GM18517 (cell line): ENCODE data around the gene PLEKHA8.

ENCODE experiments used
- ATAC-seq: cut with Tn5 transposase; IDR thresholded peaks from one replicate; pipeline ENCODE4 v1.9.1; 2021; ENCODE audit warnings: mild to moderate bottlenecking, moderate library complexity; ENCODE audit not compliant: unreplicated experiment

The PLEKHA8 gene

GRCh38 chr7:30164567-30164966 is 136.4 kb downstream of the PLEKHA8 start:
- no peak for ATAC-seq

GRCh38 chr7:30165590-30165989 is 137.4 kb downstream of the PLEKHA8 start:
- no peak for ATAC-seq

- ATAC-seq = no peak
Observed at GRCh38 chr7:30166155-30166840, 138.1 kb downstream of the PLEKHA8 start.

GRCh38 chr7:30166841-30167235 is 138.6 kb downstream of the PLEKHA8 start:
- no peak for ATAC-seq

GRCh38 chr7:30167901-30168300 is 139.7 kb downstream of the PLEKHA8 start:
- no peak for ATAC-seq

GRCh38 chr7:30168835-30169573 is 140.8 kb downstream of the PLEKHA8 start:
- no peak for ATAC-seq

- ATAC-seq = no peak
Observed at GRCh38 chr7:30169579-30169978, 141.4 kb downstream of the PLEKHA8 start.

- no peak for ATAC-seq
Observed at GRCh38 chr7:30170476-30171205, 142.4 kb downstream of the PLEKHA8 start.

GRCh38 chr7:30171766-30172447 is 143.7 kb downstream of the PLEKHA8 start:
- ATAC-seq = no peak

GRCh38 chr7:30172451-30172850 is 144.2 kb downstream of the PLEKHA8 start:
- no peak for ATAC-seq

GRCh38 chr7:30173058-30173897 is 145.1 kb downstream of the PLEKHA8 start:
- ATAC-seq = no peak

- no peak for ATAC-seq
Observed at GRCh38 chr7:30175180-30175579, 147.0 kb downstream of the PLEKHA8 start.

GRCh38 chr7:30175636-30176147 is 147.5 kb downstream of the PLEKHA8 start:
- ATAC-seq = no peak

- no peak for ATAC-seq
Observed at GRCh38 chr7:30176463-30177109, 148.4 kb downstream of the PLEKHA8 start.

- no peak for ATAC-seq
Observed at GRCh38 chr7:30177186-30177585, 149.0 kb downstream of the PLEKHA8 start.

- ATAC-seq = no peak
Observed at GRCh38 chr7:30177965-30178364, 149.8 kb downstream of the PLEKHA8 start.

- ATAC-seq = peak; percentile 86
Observed at GRCh38 chr7:30178748-30179436, 150.7 kb downstream of the PLEKHA8 start.
